ENCODE measurements around the gene RNFT2.
"Not testable (repeated sequence)": the region's sequence is repeated elsewhere in the genome, so short reads cannot be mapped to it uniquely, and the experiment has no call there.

RNFT2 gene

DNA sequence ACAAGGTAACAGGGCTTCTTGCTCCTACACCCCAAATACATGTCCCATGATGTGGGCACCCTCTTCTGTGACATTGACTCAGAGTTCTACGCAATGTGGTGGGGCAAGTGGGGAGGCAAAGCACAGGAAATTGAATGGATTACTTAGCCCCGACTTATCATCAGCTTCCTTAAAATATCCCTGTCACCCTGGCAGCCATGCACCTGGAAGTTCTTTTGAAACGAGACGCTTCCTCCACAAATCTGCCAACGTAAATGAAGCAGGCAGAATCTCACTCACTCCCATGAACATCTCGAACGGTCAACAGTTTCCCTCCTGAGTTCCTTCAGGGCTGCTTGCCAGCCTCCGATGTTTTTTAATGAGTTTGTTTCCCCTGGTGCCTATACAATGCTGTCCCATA lies 33.5 kb downstream of the RNFT2 start:
- no peaks in the 10 kb centered on the region for H3K4me1 ChIP-seq (ENCODE audit: control insufficient read depth, insufficient read depth, low read length, unreplicated experiment)
- H3K4me3 ChIP-seq (ENCODE audit: low read depth, low read length), result no peak overlapping the region
- no peaks in the 10 kb centered on the region for H3K79me2 ChIP-seq (ENCODE audit: control insufficient read depth, insufficient read depth, low read length, unreplicated experiment)
- H3K27ac ChIP-seq (ENCODE audit: low read depth, low read length), result no peak overlapping the region
- no peaks in the 10 kb centered on the region for H3K27me3 ChIP-seq (ENCODE audit: insufficient read depth, low read length)
- H2AFZ ChIP-seq (ENCODE audit: low read length, unreplicated experiment), result no peak overlapping the region
- H3K36me3 ChIP-seq (ENCODE audit: insufficient read depth, low read length), result no peaks in the 10 kb centered on the region

DNA sequence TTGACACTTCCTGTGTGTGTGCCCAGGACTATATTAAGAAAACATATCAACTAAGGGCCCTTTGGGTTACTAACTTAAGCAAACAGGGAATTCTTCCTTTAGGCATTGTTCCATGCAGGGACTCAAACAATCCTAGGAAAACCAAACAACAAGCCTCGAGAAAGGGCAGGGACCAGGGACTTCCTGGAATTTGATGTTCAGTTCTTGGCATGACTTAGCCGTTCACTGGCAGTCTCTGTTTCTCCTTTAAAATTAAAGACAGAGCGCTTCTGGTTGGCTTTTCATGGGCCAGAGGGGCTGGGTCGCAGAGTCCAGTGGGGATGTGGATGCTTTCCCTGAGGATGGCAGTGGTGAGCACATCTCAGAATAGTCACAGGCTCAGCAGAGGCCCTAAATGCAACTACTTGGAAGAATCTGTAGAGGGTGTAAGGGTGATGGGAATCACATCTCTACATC lies 35.2 kb downstream of the RNFT2 start:
- no peaks in the 10 kb centered on the region for H3K4me1 ChIP-seq (ENCODE audit: control insufficient read depth, insufficient read depth, low read length, unreplicated experiment)
- H3K36me3 ChIP-seq (ENCODE audit: insufficient read depth, low read length), result no peaks in the 10 kb centered on the region
- no peaks in the 10 kb centered on the region for H3K79me2 ChIP-seq (ENCODE audit: control insufficient read depth, insufficient read depth, low read length, unreplicated experiment)
- no peak overlapping the region for H3K27ac ChIP-seq (ENCODE audit: low read depth, low read length)
- no peak overlapping the region for H2AFZ ChIP-seq (ENCODE audit: low read length, unreplicated experiment)
- H3K27me3 ChIP-seq (ENCODE audit: insufficient read depth, low read length), result no peaks in the 10 kb centered on the region
- H3K4me3 ChIP-seq (ENCODE audit: low read depth, low read length), result no peak overlapping the region

DNA sequence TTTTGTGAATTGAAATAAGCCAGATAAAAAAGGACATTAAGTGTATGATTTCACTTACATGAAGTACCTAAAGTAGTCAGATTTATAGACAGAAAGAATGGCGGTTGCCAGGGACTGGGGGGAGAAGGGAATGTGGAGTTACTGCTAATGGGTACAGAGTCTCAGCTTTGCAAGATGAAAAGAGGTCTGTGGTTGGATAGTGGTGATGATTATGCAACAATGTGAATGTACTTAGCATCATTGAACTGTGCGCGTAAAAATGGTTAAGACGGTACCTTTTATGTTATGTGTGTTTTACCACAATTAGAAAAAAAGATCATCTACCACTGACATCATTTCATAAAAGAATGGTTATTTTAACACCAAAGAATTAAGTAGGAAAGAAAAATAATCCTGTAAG lies 35.9 kb downstream of the RNFT2 start:
- Histone ChIP-seq H3K36me3 (ENCODE audit: insufficient read depth, low read length) (no peaks in the 10 kb centered on the region), H3K4me3 (ENCODE audit: low read depth, low read length) (no peak overlapping the region), H3K4me1 (ENCODE audit: control insufficient read depth, insufficient read depth, low read length, unreplicated experiment) (no peaks in the 10 kb centered on the region), H3K27ac (ENCODE audit: low read depth, low read length) (no peak overlapping the region), H2AFZ (ENCODE audit: low read length, unreplicated experiment) (no peak overlapping the region), H3K27me3 (ENCODE audit: insufficient read depth, low read length) (no peaks in the 10 kb centered on the region), H3K79me2 (ENCODE audit: control insufficient read depth, insufficient read depth, low read length, unreplicated experiment) (no peaks in the 10 kb centered on the region)

DNA sequence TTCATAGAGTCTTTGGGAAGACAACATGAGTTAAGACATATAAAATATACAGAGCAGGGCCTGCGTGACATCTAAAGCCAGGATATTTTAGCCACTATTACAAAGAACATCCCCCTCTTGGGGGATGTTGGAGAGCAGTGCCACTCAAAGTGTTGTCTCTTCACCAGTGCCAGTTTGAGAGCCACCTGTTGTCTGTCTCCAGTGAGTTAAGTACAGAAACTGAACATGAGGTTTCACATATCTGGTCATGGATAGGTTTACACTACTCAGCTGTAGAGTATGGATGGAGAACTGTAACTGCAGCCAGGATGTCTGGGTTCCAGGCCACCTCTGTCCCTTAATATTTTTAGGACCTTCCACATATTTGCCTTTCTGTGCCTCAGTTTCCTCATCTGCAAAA lies 39.1 kb downstream of the RNFT2 start:
- Histone ChIP-seq H3K27ac (ENCODE audit: low read depth, low read length) (no peak overlapping the region), H3K79me2 (ENCODE audit: control insufficient read depth, insufficient read depth, low read length, unreplicated experiment) (no peaks in the 10 kb centered on the region), H3K4me1 (ENCODE audit: control insufficient read depth, insufficient read depth, low read length, unreplicated experiment) (no peaks in the 10 kb centered on the region), H2AFZ (ENCODE audit: low read length, unreplicated experiment) (no peak overlapping the region), H3K4me3 (ENCODE audit: low read depth, low read length) (no peak overlapping the region), H3K27me3 (ENCODE audit: insufficient read depth, low read length) (no peaks in the 10 kb centered on the region), H3K36me3 (ENCODE audit: insufficient read depth, low read length) (no peaks in the 10 kb centered on the region)

DNA sequence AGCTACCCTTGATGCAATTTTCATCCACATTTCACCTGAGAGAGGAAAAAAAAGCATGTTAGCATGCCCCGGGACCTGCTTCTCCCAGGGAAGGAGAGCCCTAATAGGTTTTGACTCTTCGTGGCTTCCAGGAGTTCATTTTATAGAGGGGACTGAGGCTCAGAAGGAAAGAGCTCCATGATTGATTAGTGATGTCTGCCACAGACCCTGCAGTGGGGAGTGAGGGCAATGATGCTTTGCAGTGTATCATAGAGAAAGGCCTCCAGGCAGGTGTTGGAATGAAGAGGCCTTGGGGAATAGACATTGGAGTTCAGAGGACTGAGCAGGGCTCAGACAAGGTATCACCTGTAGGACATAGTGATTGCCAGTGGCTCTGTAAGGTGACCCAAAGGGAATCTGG lies 41.5 kb downstream of the RNFT2 start:
- no peak overlapping the region for H2AFZ ChIP-seq (ENCODE audit: low read length, unreplicated experiment)
- no peaks in the 10 kb centered on the region for H3K79me2 ChIP-seq (ENCODE audit: control insufficient read depth, insufficient read depth, low read length, unreplicated experiment)
- H3K27me3 ChIP-seq (ENCODE audit: insufficient read depth, low read length), result no peaks in the 10 kb centered on the region
- no peak overlapping the region for H3K27ac ChIP-seq (ENCODE audit: low read depth, low read length)
- H3K36me3 ChIP-seq (ENCODE audit: insufficient read depth, low read length), result no peaks in the 10 kb centered on the region
- H3K4me1 ChIP-seq (ENCODE audit: control insufficient read depth, insufficient read depth, low read length, unreplicated experiment), result no peaks in the 10 kb centered on the region
- no peak overlapping the region for H3K4me3 ChIP-seq (ENCODE audit: low read depth, low read length)

DNA sequence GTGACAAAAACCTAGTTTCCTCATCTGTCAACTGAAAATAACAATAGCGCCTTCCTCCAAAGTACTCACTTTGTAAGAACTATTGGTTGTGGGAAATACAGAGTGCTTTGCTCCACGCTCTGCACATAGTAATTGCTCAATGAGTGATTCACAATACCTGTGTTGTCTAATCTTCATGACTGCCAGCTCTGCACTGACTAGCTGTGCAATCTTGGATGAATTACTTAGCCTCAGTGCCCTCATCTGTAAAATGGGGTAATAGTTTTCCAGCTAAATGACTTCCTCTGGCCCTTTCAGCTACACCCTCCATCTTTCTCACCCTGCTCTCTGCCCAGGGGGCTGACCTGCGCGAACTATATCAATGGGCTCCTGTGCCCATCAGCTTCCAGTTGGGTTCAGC lies 42.8 kb downstream of the RNFT2 start:
- Histone ChIP-seq H3K4me1 (ENCODE audit: control insufficient read depth, insufficient read depth, low read length, unreplicated experiment) (no peaks in the 10 kb centered on the region), H3K27me3 (ENCODE audit: insufficient read depth, low read length) (no peaks in the 10 kb centered on the region), H2AFZ (ENCODE audit: low read length, unreplicated experiment) (no peak overlapping the region), H3K36me3 (ENCODE audit: insufficient read depth, low read length) (no peaks in the 10 kb centered on the region), H3K4me3 (ENCODE audit: low read depth, low read length) (no peak overlapping the region), H3K79me2 (ENCODE audit: control insufficient read depth, insufficient read depth, low read length, unreplicated experiment) (no peaks in the 10 kb centered on the region), H3K27ac (ENCODE audit: low read depth, low read length) (no peak overlapping the region)

DNA sequence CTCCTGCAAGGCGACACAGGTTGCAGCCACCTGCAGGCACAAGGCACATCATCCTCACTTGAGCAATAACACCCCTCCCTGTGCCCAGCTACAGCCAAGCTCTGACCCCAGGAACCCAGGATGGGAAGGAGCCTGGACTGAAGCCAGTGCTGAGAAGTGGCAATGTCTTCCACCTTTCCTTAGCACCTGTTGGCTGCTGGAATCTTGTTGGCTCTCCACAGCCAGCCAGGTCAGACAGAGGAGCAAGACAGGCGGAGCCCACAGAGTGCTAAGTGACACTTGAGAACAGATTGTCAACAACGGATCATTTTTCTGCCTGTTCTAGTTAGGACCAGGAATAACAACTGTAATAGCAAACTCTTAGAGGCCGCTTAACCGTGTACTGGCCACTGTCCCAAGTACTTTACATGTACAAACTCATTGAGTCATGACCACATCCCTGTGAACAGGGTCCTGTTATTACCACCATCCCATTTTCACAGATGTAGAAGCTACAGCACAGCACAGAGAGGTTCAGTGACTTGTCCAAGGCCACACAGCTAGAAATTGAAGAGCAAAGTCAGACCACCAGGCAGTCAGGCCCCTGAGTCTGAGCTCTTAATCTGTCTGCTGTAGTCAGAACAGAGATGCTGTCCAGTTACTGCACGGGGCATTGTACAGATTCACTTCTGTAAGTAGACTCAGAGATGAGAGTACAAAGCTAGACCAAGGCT lies 45.6 kb downstream of the RNFT2 start:
- no peak overlapping the region for H2AFZ ChIP-seq (ENCODE audit: low read length, unreplicated experiment)
- H3K4me3 ChIP-seq (ENCODE audit: low read depth, low read length), result no peak overlapping the region
- no peak overlapping the region for H3K27ac ChIP-seq (ENCODE audit: low read depth, low read length)
- H3K36me3 ChIP-seq (ENCODE audit: insufficient read depth, low read length), result no peaks in the 10 kb centered on the region
- no peaks in the 10 kb centered on the region for H3K79me2 ChIP-seq (ENCODE audit: control insufficient read depth, insufficient read depth, low read length, unreplicated experiment)
- H3K4me1 ChIP-seq (ENCODE audit: control insufficient read depth, insufficient read depth, low read length, unreplicated experiment), result no peaks in the 10 kb centered on the region
- H3K27me3 ChIP-seq (ENCODE audit: insufficient read depth, low read length), result no peaks in the 10 kb centered on the region

DNA sequence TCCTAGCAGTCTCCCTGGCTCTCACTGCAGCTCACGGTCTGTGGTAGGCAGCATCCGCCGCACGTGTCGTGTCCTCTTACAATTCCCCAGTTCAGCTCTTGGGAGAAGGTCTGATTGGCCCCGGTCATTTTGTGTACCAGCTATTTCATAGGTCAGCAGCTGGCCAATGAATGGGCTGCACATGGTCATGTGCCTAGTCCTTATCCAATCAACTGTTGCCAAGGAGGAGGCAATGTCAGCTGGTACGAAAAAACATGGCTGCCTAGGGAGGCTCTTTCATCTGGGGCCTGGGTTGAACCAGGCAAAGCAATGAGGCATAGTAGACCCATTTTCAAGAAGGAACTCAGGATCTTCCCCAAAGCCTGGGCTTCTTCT lies 46.1 kb downstream of the RNFT2 start:
- Histone ChIP-seq H3K27ac (ENCODE audit: low read depth, low read length) (no peak overlapping the region), H3K36me3 (ENCODE audit: insufficient read depth, low read length) (no peaks in the 10 kb centered on the region), H3K79me2 (ENCODE audit: control insufficient read depth, insufficient read depth, low read length, unreplicated experiment) (no peaks in the 10 kb centered on the region), H3K27me3 (ENCODE audit: insufficient read depth, low read length) (no peaks in the 10 kb centered on the region), H3K4me1 (ENCODE audit: control insufficient read depth, insufficient read depth, low read length, unreplicated experiment) (no peaks in the 10 kb centered on the region), H3K4me3 (ENCODE audit: low read depth, low read length) (no peak overlapping the region), H2AFZ (ENCODE audit: low read length, unreplicated experiment) (no peak overlapping the region)

DNA sequence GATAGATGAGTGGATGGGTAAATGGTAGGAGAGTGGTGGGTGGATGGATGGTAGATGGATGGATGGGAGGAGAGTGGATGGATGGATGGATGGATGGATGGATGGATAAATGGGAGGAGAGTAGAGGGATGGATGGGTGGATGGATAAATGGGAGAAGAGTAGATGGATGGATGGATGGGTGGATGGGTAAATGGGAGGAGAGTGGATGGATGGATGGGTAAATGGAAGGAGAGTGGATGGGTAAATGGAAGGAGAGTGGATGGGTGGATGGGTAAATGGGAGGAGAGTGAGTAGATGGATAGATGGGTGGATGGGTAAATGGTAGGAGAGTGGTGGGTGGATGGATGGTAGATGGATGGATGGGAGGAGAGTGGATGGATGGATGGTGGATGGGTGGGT lies 51.4 kb downstream of the RNFT2 start:
- H3K4me3 ChIP-seq (ENCODE audit: low read depth, low read length); H3K4me1 ChIP-seq (ENCODE audit: control insufficient read depth, insufficient read depth, low read length, unreplicated experiment); H3K79me2 ChIP-seq (ENCODE audit: control insufficient read depth, insufficient read depth, low read length, unreplicated experiment); H3K27ac ChIP-seq (ENCODE audit: low read depth, low read length); H3K27me3 ChIP-seq (ENCODE audit: insufficient read depth, low read length); H3K36me3 ChIP-seq (ENCODE audit: insufficient read depth, low read length); H2AFZ ChIP-seq (ENCODE audit: low read length, unreplicated experiment): not testable (repeated sequence)

DNA sequence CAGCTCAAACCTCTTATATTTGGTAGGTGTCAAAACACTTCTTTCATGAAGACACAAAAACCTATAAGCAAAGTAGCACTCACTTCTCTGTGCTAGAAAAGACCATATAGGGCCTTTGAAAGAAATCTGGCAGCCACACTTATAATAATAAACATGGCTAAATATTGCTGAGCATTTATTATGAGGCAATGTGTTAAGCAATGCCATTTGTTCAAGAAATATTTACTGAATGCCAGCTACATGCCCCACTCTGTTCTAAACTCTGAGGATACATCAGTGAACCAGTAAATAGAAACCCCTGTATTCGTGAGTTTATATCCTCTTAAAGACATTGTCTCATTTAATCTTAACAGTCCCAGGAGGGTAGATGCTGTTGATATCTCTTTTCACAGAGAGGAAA lies 52.0 kb downstream of the RNFT2 start:
- Histone ChIP-seq H3K36me3 (ENCODE audit: insufficient read depth, low read length) (no peaks in the 10 kb centered on the region), H3K4me3 (ENCODE audit: low read depth, low read length) (no peak overlapping the region), H3K4me1 (ENCODE audit: control insufficient read depth, insufficient read depth, low read length, unreplicated experiment) (no peaks in the 10 kb centered on the region), H3K27ac (ENCODE audit: low read depth, low read length) (no peak overlapping the region), H3K79me2 (ENCODE audit: control insufficient read depth, insufficient read depth, low read length, unreplicated experiment) (no peaks in the 10 kb centered on the region), H2AFZ (ENCODE audit: low read length, unreplicated experiment) (no peak overlapping the region), H3K27me3 (ENCODE audit: insufficient read depth, low read length) (no peaks in the 10 kb centered on the region)

DNA sequence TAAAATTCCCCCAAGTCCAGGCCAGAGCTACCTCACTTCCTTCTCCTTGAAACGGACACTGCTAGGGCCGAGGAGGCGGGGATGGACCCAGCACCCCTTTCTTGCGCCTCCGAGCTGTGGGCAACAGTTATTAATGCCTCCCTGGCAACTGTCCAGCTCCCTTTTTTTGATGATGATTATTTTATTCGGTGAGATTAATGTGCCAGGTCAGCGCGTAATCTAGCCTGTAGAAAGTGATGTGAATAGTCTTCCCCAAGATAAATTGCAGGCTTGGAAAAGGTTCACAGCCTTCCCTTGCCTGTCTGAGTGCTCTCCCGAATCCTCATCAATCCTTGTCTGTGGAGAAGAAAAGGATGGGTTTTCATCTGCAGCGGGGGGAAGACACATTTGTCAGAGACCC lies 54.3 kb downstream of the RNFT2 start:
- Histone ChIP-seq H3K27ac (ENCODE audit: low read depth, low read length) (no peak overlapping the region), H3K27me3 (ENCODE audit: insufficient read depth, low read length) (no peaks in the 10 kb centered on the region), H3K4me1 (ENCODE audit: control insufficient read depth, insufficient read depth, low read length, unreplicated experiment) (no peaks in the 10 kb centered on the region)

More for the DNA sequence above, 54.3 kb downstream of the RNFT2 start:
- Histone ChIP-seq H3K4me3 (ENCODE audit: low read depth, low read length) (no peak overlapping the region), H2AFZ (ENCODE audit: low read length, unreplicated experiment) (no peak overlapping the region), H3K36me3 (ENCODE audit: insufficient read depth, low read length) (no peaks in the 10 kb centered on the region), H3K79me2 (ENCODE audit: control insufficient read depth, insufficient read depth, low read length, unreplicated experiment) (no peaks in the 10 kb centered on the region)
